ENCODE data around the gene SHPK. TPM values are rescaled to one million over a fixed set of nuclear protein-coding genes. Genes with fewer than 3 reads are reported as not detected.

The SHPK gene
- total RNA-seq, 1 donor from 2014 or later = 22.1 TPM

GRCh38 chr17:3666516-3666915 lies 30.5 kb upstream of the SHPK start:
- H3K27me3 Mint-ChIP-seq = no peaks in the 10 kb centered on the region
- H3K4me1 Mint-ChIP-seq (ENCODE audit: unreplicated experiment) = peaks cover 21% of the 10 kb centered on the region
- peak overlapping the region; percentile 98 for H3K27ac Mint-ChIP-seq
- peak overlapping the region; percentile 98 for H3K4me3 Mint-ChIP-seq
- H3K36me3 Mint-ChIP-seq = peaks cover 4% of the 10 kb centered on the region
- no peak for TF ChIP-seq CTCF (conservative IDR thresholded peaks at IDR 0.05)
- no peaks in the 10 kb centered on the region for H3K9me3 Mint-ChIP-seq
- DNase-seq (ENCODE audit: extremely low spot score, unreplicated experiment) = no peak

- H3K4me1 Mint-ChIP-seq (ENCODE audit: unreplicated experiment) = peaks cover 21% of the 10 kb centered on the region
- peak overlapping the region; percentile 98 for H3K27ac Mint-ChIP-seq
- TF ChIP-seq CTCF (conservative IDR thresholded peaks at IDR 0.05) = no peak
- DNase-seq (ENCODE audit: extremely low spot score, unreplicated experiment) = no peak
- no peaks in the 10 kb centered on the region for H3K9me3 Mint-ChIP-seq
- H3K4me3 Mint-ChIP-seq = peak overlapping the region; percentile 98
- H3K27me3 Mint-ChIP-seq = no peaks in the 10 kb centered on the region
- H3K36me3 Mint-ChIP-seq = peaks cover 4% of the 10 kb centered on the region
Measured at GRCh38 chr17:3665834-3666233, 29.8 kb upstream of the SHPK start.

DNA sequence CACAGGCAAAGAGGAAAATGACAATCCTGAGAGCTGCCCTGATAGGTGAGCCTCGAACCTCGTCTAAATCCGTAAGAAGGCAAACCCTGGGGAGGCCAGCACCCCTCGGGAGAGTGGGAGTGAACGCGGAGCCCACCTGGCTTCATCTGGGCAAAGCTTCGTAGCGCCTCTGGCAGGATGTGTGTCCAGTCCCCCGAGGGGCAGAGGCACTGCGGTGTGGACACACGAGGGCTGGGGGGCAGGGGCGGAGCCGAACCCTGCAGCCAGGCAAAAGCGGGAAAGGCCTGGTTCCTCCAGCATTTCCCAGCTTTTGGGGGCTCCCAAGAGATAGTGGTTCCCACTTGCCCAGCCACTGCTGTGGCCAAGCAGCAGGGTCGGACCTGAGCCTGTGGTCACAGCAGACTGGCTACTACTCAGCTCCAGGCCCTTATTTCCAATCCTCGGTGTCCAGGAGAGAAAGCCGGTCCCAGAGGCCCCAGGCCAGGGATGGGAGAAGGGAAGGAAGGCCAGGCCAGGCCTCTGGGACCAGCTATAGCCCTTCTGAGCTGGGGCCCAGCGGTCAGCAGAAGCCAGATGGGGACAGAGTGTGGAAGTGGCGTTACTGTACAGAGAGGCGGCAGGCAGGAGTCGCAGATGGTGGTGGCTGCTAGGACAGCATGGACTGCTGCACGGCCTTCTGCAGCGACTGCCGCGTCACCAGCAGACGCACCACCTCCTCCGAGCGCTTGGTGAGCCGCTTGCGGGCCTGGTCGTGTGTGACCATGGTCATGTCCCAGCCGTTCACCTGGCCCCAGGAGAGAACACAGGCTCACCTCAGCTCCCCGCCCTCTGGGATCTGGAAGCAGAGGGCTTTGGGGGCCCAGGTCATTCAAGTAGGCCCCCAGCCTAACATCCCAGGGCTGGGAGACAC lies 27.3 kb upstream of the SHPK start:
- Mint-ChIP-seq H3K4me1 (ENCODE audit: unreplicated experiment) (peaks cover 16% of the 10 kb centered on the region), H3K27ac (no peak overlapping the region), H3K9me3 (no peaks in the 10 kb centered on the region), H3K4me3 (no peak overlapping the region), H3K27me3 (no peaks in the 10 kb centered on the region), H3K36me3 (no peaks in the 10 kb centered on the region)
- no peak for TF ChIP-seq CTCF (conservative IDR thresholded peaks at IDR 0.05)
- no peak for DNase-seq (ENCODE audit: extremely low spot score, unreplicated experiment)

GRCh38 chr17:3660311-3660891 lies 24.4 kb upstream of the SHPK start:
- H3K4me1 Mint-ChIP-seq (ENCODE audit: unreplicated experiment) = peaks cover 5% of the 10 kb centered on the region
- no peak for TF ChIP-seq CTCF (conservative IDR thresholded peaks at IDR 0.05)
- H3K27me3 Mint-ChIP-seq = no peaks in the 10 kb centered on the region
- no peaks in the 10 kb centered on the region for H3K9me3 Mint-ChIP-seq
- peak overlapping the region; percentile 56 for H3K27ac Mint-ChIP-seq
- H3K36me3 Mint-ChIP-seq = no peaks in the 10 kb centered on the region
- DNase-seq (ENCODE audit: extremely low spot score, unreplicated experiment) = no peak
- H3K4me3 Mint-ChIP-seq = no peak overlapping the region

DNA sequence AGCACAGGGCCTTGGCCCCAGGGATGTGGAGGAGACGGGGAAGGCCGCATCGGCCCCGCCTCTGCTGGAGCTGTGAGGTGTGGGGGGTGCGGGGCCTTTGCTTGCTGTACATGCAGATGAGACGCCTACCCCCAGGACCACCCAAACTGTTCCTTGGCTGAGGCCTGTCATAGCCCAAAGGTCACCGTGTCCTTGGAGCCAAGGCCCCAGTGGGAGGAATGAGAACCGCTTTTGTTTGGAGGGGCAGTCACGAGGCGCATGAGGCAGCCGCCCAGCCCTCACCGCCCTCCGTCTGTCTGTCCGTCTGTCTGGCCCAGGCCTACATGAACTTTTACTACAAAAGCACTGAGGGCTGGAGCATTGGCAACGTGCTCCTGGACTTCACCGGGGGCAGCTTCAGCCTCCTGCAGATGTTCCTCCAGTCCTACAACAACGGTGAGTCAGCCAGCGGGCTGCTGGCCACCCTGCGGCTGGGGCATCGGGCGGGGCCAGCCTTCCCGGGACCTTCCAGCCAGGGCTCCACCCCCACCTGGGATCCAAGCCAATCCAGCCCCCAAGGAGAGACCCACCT lies 23.6 kb upstream of the SHPK start:
- H3K9me3 Mint-ChIP-seq = no peaks in the 10 kb centered on the region
- DNase-seq (ENCODE audit: extremely low spot score, unreplicated experiment) = no peak
- H3K4me3 Mint-ChIP-seq = no peak overlapping the region
- no peaks in the 10 kb centered on the region for H3K36me3 Mint-ChIP-seq
- TF ChIP-seq CTCF (conservative IDR thresholded peaks at IDR 0.05) = no peak
- no peaks in the 10 kb centered on the region for H3K27me3 Mint-ChIP-seq
- H3K27ac Mint-ChIP-seq = peak overlapping the region; percentile 56
- H3K4me1 Mint-ChIP-seq (ENCODE audit: unreplicated experiment) = no peaks in the 10 kb centered on the region

Data from type B pancreatic cell (in vitro differentiated cells).